ENCODE measurements around the gene SYNJ2.
"Not testable (repeated sequence)": the region's sequence is repeated elsewhere in the genome, so short reads cannot be mapped to it uniquely, and the experiment has no call there.

The SYNJ2 gene

DNA sequence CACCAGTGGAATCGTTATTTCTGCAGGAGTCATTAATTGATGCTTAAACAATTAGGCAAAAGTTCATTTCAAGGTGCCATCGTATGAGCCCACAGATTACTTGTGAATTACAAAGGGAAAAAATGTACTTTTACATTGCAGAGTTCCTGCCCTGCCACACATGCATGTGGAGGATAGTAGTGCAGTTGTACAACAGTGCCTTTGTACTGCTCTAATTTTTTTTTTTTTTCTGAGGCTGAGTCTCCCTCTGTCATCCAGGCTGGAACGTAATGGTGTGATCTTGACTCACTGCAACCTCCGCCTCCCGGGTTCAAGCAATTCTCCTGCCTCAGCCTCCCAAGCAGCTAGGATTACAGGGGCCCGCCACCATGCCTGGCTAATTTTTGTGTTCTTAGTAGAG lies 26.0 kb upstream of the SYNJ2 start:
- no peak for DNase-seq

GRCh38 chr6:157956171-157956730 lies 25.4 kb upstream of the SYNJ2 start:
- DNase-seq = no peak

- DNase-seq = no peak
These were observed 22.0 kb upstream of the SYNJ2 start for GRCh38 chr6:157959451-157960227.

DNA sequence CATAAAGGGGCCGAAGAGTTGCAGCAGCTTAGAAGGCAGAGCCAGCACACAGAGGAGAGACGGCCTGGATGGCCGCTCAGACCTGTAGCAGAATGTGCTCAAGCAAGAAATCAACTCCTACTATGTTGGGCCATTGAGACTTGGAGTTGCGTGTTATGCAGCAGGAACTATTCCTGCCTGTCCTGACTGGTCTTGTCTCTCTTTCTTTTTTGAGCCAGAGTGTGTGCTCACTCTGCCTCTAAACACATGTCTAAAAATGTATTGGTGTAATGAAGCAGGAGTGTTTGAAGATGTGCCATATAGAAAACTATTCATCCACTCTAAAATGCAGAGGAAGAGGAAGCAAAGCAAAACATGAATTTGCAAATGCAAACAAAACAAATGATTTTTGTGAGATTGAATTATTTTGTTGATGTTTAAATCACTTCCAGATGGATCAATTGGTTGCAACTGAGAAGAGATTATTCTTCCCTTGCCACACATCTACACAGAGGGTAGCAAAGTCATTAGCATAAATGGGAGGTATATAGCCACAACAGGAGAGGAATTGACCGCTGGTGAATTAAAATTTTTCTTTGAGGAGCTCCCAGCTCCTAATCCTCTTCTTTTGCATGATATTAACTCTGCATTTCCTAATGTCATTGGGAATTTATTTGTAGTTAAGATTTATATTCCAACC lies 20.4 kb upstream of the SYNJ2 start:
- DNase-seq = no peak

- DNase-seq = no peak
These were observed 19.7 kb upstream of the SYNJ2 start for GRCh38 chr6:157961832-157962575.

- peak; percentile 77 for DNase-seq
These were observed 18.9 kb upstream of the SYNJ2 start for GRCh38 chr6:157962601-157963302.

DNA sequence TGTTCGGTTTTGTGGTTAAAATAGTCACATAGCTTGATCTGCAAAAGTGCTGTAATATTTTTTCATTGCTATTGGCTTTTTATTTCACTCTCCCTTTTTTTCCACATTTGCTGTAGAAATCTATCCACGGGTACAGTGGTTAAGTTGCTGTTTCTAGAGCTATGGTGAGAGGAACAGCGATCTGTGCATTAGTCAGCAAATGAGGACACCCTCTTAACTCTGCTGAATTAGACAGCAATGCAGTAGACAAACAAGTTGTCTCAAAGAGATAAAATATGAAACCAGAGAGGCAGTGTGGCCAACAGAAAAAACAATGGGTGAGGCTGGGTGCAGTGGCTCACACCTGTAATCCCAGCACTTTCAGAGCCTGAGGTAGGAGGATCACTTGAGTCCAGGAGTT lies 17.6 kb upstream of the SYNJ2 start:
- no peak for DNase-seq

DNA sequence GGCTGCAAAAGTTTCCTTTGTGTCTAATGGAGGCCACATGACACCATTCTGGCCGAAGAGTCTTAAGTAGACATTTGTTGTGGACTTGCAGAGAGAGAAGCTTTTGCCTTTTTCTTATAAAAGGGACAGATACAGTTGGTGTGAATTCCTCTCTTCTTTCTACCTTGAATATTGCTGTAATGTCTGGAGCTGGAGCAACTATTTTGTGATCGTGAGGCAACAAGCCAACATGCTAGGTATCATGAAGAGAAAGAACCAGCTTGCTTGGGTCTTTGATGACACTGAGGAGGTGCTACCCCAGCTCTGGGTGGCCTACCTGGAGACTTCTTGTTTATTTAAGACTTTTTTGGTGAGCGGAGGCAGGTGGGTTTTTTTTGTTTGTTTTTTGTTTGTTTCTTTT lies 16.3 kb upstream of the SYNJ2 start:
- no peak for DNase-seq

DNA sequence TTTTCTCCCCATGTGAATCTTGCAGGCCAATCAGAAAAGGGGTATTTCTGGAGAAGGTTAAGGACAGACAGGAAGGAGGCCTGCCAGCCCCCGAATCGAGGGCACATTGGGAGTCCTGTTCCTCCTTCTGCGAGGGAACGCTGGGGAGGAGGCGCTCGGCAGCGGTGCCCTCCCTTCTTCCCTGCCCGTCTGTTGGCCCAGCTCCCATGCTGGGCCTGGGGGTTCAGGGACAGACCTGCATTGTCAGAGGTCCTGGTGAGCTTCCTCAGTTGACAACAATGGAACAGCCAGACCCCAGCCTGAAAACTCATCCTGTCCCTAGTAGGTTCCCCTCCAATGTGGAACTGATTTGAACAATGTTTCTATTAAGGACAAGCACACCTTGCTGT lies 15.1 kb upstream of the SYNJ2 start:
- no peak for DNase-seq

DNA sequence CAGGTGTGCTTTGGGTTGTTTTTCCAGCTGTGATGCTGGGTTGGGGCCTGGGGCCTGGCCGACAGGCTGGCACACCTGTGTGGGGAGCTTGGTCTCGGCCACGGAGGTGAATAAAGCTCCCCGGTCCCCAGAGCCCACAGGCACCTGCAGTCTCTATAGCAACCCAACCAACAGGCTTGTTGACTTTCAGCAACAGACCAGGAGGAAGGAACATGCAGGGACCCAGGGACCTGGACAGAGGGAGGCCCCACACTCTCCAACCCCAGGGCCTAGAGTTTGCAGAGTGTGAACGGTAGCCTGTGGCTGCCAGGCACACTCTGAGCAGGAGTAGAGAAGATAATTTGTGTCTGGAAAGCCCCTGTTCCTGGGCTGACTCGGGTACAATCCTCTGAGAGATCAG lies 14.6 kb upstream of the SYNJ2 start:
- no peak for DNase-seq

- DNase-seq = no peak
These were observed 14.2 kb upstream of the SYNJ2 start for GRCh38 chr6:157967486-157967885.

DNA sequence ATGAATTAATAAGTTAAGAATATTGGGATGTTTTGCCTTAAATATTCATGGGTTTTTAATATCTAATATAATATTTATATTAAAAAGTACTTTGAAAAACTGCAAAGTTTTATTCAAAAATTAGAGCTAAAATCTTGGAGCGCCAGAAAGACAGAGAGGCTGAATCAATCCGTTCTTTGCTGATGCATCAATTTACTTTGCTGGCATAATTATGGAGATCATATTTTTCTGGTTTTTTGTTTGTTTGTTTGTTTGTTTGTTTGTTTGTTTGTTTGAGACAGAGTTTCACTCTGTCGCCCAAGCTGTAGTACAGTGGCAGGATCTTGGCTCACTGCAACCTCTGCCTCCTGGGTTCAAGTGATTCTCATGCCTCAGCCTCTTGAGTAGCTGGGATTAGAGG lies 9.5 kb upstream of the SYNJ2 start:
- DNase-seq = not testable (repeated sequence)

DNA sequence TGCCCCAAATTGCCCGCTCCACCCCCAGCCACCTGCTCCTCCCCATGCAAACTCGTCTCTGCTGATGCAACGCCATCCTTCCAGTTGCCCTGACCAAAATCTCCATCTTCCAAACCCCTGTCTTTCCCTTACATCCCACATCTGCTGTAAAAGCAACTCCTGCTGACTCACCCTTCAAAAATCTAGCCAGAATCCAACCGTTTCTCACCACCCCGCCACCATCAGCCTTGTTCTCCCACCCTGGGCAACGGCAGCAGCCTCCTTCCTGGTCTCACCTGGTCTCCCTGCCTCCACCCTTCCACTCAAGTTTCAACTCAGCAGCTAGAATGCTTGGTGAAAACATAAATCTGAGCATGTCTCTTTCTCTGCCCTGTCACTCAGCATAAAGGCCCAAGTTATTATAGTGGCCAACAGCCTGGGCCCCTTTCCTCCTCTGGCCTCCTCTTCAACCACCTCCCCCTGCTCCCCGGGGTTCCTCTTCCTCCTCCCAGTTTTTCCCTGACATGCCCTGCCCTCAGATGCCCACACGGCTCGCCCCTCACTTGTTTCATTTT lies 7.2 kb upstream of the SYNJ2 start:
- peak; percentile 68 for DNase-seq

DNA sequence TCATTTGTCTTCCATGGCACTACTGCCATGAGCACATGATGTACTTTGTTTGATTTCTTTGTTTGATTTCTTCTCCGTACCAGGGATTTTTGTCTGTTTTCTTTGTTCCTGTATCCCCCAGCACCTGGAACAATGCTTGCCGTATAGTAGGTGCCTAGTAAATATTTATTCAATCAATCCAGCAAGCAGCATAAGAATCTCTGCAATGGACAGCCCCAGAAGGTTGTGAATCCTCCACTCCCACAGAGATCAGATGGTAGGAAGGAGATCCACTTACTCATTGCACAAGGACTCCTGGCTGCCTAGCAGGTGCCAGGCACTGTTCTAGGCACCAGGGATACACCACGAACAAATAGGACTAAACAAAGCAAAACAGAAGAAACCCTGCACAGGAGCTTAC lies 6.7 kb upstream of the SYNJ2 start:
- no peak for DNase-seq

- DNase-seq = no peak
These were observed 6.2 kb upstream of the SYNJ2 start for GRCh38 chr6:157975456-157975855.

GRCh38 chr6:157976345-157977175 lies 5.1 kb upstream of the SYNJ2 start:
- DNase-seq = no peak

- no peak for DNase-seq
These were observed 4.4 kb upstream of the SYNJ2 start for GRCh38 chr6:157977176-157977804.

DNA sequence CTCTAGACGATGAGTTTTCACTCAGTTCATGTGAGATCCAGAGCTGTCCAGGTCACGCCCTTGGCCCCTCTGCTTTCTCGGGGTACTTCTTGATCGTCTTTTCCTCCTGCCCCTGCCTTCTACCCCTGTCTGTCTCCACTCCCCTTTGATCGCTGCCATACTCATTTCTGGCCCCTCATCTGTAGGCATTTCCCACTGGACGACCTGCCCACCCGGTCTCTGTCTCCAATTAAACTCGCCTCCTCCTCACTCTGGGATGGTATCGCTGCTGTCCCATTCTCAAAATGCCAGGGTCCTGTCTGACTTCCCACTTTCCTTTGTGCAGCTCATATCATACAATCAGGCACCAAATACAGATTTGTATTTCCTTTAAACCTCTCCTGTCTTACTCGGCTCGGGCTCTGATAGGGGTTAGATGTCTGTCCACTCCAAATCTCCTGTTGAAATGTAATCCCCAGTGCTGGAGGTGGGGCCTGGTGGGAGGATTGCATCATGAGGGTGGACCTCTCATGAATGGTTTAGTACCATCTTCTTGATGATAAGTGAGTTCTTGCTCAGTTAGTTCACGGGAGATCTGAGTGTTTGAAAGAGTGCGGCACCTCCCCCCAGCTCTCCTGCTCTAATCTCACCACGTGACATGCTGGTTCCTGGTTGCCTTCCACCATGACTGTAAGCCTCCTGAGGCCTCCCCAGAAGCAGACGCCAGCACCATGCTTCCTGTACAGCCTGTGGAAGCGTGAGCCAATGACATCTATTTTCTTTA lies 3.5 kb upstream of the SYNJ2 start:
- no peak for DNase-seq

DNA sequence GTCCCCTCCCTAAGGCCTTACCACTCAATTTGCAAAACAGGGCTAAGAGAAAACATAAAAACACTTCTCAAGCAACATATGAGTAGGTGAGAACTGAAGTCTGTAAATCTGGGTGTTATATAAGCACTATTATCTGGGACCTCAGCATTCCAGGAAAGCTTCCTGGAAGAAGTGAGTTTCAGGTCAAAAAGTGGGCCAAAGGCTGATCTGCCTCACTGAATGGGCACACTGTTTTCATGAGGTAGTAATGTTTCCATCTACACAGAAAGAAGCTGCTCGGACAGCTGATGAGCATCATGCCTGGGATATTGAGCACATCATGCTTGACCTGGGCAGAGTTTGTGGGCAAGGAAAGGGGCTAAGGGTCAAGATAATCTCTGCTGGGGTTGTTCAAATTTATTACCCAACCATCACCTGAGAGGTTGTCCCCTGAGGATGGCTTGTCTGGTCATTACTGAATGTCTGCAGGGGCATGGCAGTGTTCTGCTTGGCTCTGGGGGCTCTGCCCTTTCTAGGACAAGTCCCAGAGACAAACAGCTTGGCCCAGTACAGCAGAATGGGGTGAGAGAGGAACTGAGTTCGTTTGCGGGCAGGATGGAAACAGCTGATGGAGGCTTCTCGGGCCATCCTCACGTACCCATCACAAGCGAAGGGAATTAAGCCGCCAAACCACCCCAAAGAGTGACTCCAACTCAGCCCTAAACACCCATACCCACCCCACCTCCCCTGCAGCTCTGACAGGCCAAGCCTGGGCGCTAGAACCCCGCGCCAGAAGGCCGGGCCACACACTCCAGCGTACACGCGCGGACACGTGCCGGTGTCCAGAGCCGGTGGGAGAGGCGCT lies 1.2 kb upstream of the SYNJ2 start:
- DNase-seq = no peak

DNA sequence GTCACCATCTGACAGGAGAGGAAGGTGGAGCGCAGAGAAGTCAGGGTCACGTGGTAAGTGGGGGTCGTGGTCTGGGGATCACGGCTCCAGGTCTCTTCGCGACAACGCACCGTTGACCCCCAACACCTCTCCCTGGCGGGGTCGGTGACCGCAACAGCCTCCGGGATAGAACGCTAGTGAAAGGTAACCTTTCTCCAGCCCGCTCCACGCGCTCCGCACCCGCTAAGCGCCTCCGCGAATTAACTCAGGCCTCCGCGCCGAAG lies 600 bp upstream of the SYNJ2 start:
- no peak for DNase-seq
